Measurements from ENCODE around the gene RNF213.

The RNF213 gene

DNA sequence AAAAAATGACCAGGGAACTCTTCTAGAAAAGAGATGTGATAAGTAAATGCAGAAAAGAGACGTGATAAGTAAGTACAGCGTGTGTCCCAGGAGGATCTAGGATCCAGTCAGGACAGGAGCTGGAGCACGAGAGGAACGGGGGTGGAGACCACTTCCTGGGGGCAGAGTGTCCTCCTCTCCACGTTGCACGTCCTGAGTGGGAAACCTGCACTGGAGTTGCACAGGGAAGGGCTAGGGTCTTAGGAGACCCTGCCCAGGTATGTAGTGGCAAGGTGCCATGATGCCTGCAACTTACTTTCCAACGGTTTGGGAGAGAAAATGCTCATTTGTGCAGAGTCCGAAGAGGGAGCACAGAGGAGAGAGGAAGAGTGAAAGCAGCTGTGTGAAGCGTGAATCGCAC is 55.8 kb downstream of the RNF213 start:
- Histone ChIP-seq H3K27me3 (ENCODE audit: low read length) (no peaks in the 10 kb centered on the region), H3K27ac (ENCODE audit: low read depth, low read length) (no peak overlapping the region), H4K20me1 (ENCODE audit: low read depth, low read length) (no peaks in the 10 kb centered on the region), H3F3A (ENCODE audit: insufficient read depth) (no peaks in the 10 kb centered on the region), H3K36me3 (ENCODE audit: low read length) (no peaks in the 10 kb centered on the region), H3K79me2 (ENCODE audit: insufficient read depth, low read length) (no peaks in the 10 kb centered on the region), H3K9ac (ENCODE audit: low read length) (no peak overlapping the region), H3K9me3 (ENCODE audit: insufficient read depth, low read length) (no peaks in the 10 kb centered on the region), H2AFZ (ENCODE audit: low read depth, low read length, severe bottlenecking) (no peak overlapping the region), H3K9me2 (replicated peaks; ENCODE audit: insufficient read depth, low read length) (no peaks in the 10 kb centered on the region), H3K4me3 (ENCODE audit: insufficient read depth, low read length, poor library complexity, severe bottlenecking) (no peak overlapping the region), H3K4me2 (ENCODE audit: low read depth, low read length, poor library complexity, severe bottlenecking) (no peak overlapping the region)
- no peak for TF ChIP-seq EZH2phosphoT487 (conservative IDR thresholded peaks at IDR 0.05; ENCODE audit: low read length)
- TF ChIP-seq, protein P1, sequence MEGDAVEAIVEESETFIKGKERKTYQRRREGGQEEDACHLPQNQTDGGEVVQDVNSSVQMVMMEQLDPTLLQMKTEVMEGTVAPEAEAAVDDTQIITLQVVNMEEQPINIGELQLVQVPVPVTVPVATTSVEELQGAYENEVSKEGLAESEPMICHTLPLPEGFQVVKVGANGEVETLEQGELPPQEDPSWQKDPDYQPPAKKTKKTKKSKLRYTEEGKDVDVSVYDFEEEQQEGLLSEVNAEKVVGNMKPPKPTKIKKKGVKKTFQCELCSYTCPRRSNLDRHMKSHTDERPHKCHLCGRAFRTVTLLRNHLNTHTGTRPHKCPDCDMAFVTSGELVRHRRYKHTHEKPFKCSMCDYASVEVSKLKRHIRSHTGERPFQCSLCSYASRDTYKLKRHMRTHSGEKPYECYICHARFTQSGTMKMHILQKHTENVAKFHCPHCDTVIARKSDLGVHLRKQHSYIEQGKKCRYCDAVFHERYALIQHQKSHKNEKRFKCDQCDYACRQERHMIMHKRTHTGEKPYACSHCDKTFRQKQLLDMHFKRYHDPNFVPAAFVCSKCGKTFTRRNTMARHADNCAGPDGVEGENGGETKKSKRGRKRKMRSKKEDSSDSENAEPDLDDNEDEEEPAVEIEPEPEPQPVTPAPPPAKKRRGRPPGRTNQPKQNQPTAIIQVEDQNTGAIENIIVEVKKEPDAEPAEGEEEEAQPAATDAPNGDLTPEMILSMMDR (IDR thresholded peaks at IDR 0.05; ENCODE audit: insufficient read depth, low read length, poor library complexity, severe bottlenecking), result no peak

DNA sequence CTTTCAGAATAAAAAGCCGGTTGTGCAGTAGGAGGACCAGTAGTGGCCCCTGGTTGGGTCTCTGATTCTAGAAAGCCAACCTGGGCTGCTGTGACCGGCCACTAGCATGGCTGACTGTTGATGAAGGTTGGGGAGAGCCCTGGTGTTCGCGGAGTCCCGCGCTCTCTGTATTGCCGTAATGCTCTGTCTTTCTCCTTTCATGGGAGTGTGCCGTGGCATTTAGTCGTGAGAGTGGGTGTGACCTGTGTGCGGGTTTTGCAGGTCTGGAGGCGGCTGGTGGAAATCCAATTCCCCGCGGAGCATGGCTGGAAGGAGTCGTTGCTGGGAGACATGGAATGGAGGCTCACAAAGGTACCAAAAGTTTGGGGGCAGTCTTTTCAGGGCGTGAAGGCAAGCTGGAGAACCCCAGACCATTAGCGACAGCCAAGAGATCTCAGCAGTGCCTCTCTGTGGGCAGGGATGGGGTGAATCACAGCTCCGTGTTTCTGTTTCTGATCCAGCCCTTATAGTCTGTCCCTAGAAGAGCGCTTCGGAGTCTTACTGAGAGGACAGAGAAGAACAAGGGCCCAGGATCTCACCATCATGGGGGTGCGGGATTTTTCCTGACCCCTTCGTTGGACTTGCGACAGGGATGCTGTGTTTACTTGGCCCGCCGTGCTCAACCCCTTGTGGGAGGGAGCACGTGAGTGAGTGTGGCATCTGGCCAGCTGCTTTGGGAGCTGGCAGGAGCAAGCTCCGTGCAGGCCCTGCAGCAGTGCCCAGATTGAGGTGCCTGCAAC is 56.5 kb downstream of the RNF213 start:
- TF ChIP-seq, protein P1 (IDR thresholded peaks at IDR 0.05; ENCODE audit: insufficient read depth, low read length, poor library complexity, severe bottlenecking), result no peak
- no peak for TF ChIP-seq EZH2phosphoT487 (conservative IDR thresholded peaks at IDR 0.05; ENCODE audit: low read length)
- Histone ChIP-seq H3K9me3 (ENCODE audit: insufficient read depth, low read length) (no peaks in the 10 kb centered on the region), H2AFZ (ENCODE audit: low read depth, low read length, severe bottlenecking) (no peak overlapping the region), H3K79me2 (ENCODE audit: insufficient read depth, low read length) (no peaks in the 10 kb centered on the region), H3K4me2 (ENCODE audit: low read depth, low read length, poor library complexity, severe bottlenecking) (no peak overlapping the region), H3K36me3 (ENCODE audit: low read length) (no peaks in the 10 kb centered on the region), H3K4me3 (ENCODE audit: insufficient read depth, low read length, poor library complexity, severe bottlenecking) (no peak overlapping the region), H3K9me2 (replicated peaks; ENCODE audit: insufficient read depth, low read length) (no peaks in the 10 kb centered on the region), H3K27me3 (ENCODE audit: low read length) (no peaks in the 10 kb centered on the region), H3K9ac (ENCODE audit: low read length) (no peak overlapping the region), H3K27ac (ENCODE audit: low read depth, low read length) (no peak overlapping the region), H3F3A (ENCODE audit: insufficient read depth) (no peaks in the 10 kb centered on the region), H4K20me1 (ENCODE audit: low read depth, low read length) (no peaks in the 10 kb centered on the region)

DNA sequence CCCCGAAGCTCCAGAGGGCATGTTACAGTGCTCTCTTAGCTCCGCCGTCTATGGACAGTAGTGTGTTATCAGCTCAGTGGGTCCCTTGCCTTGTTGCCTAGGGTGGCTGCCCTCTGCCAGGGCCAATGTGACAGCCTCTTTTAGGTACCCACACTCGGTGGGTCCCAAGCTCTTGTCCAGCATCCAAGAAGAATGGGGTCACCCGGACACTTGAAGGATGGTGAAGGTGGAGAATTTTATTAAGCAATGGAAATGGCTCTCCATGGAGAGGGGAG is 57.0 kb downstream of the RNF213 start:
- no peak for TF ChIP-seq EZH2phosphoT487 (conservative IDR thresholded peaks at IDR 0.05; ENCODE audit: low read length)
- TF ChIP-seq, protein P1 (IDR thresholded peaks at IDR 0.05; ENCODE audit: insufficient read depth, low read length, poor library complexity, severe bottlenecking), result no peak
- H3K4me2 ChIP-seq (ENCODE audit: low read depth, low read length, poor library complexity, severe bottlenecking), result no peak overlapping the region
- no peaks in the 10 kb centered on the region for H3K27me3 ChIP-seq (ENCODE audit: low read length)
- H2AFZ ChIP-seq (ENCODE audit: low read depth, low read length, severe bottlenecking), result no peak overlapping the region
- no peaks in the 10 kb centered on the region for H3K9me3 ChIP-seq (ENCODE audit: insufficient read depth, low read length)
- H3K36me3 ChIP-seq (ENCODE audit: low read length), result no peaks in the 10 kb centered on the region
- H4K20me1 ChIP-seq (ENCODE audit: low read depth, low read length), result no peaks in the 10 kb centered on the region
- H3K9ac ChIP-seq (ENCODE audit: low read length), result no peak overlapping the region
- H3K27ac ChIP-seq (ENCODE audit: low read depth, low read length), result no peak overlapping the region
- no peaks in the 10 kb centered on the region for H3K79me2 ChIP-seq (ENCODE audit: insufficient read depth, low read length)
- H3K9me2 ChIP-seq (replicated peaks; ENCODE audit: insufficient read depth, low read length), result no peaks in the 10 kb centered on the region
- H3K4me3 ChIP-seq (ENCODE audit: insufficient read depth, low read length, poor library complexity, severe bottlenecking), result no peak overlapping the region
- no peaks in the 10 kb centered on the region for H3F3A ChIP-seq (ENCODE audit: insufficient read depth)

All from SU-DHL-6 (cell line).